T-helper 1 cell treated with Interleukin-12 subunit alpha and Interleukin-12 subunit beta and Interleukin-4 antibody, amounts not matched to agents 30 μg/mL and 1 μg/mL, for 36 hours (primary cell): ENCODE results near the gene SPO11.
A peak's percentile ranks its signal among the peaks of the same experiment; 100 is the strongest.

ENCODE experiments used
- H3K27ac Mint-ChIP-seq: one replicate; pipeline ENCODE4 v1.8.0; 2021; ENCODE audit warnings: mild to moderate bottlenecking, mixed read lengths
- H3K27me3 Mint-ChIP-seq: one replicate; pipeline ENCODE4 v1.8.0; 2021; ENCODE audit warnings: low read depth, mixed read lengths
- H3K36me3 Mint-ChIP-seq: one replicate; pipeline ENCODE4 v1.8.0; 2021; ENCODE audit warnings: low read depth, mixed read lengths
- H3K4me1 Mint-ChIP-seq: one replicate; pipeline ENCODE4 v1.8.0; 2021; ENCODE audit warnings: low read depth, mixed read lengths
- H3K4me3 Mint-ChIP-seq: one replicate; pipeline ENCODE4 v1.8.0; 2021; ENCODE audit warnings: mild to moderate bottlenecking, moderate library complexity, mixed read lengths
- H3K9me3 Mint-ChIP-seq: one replicate; pipeline ENCODE4 v1.8.0; 2021; ENCODE audit warnings: mixed read lengths

Gene SPO11

DNA sequence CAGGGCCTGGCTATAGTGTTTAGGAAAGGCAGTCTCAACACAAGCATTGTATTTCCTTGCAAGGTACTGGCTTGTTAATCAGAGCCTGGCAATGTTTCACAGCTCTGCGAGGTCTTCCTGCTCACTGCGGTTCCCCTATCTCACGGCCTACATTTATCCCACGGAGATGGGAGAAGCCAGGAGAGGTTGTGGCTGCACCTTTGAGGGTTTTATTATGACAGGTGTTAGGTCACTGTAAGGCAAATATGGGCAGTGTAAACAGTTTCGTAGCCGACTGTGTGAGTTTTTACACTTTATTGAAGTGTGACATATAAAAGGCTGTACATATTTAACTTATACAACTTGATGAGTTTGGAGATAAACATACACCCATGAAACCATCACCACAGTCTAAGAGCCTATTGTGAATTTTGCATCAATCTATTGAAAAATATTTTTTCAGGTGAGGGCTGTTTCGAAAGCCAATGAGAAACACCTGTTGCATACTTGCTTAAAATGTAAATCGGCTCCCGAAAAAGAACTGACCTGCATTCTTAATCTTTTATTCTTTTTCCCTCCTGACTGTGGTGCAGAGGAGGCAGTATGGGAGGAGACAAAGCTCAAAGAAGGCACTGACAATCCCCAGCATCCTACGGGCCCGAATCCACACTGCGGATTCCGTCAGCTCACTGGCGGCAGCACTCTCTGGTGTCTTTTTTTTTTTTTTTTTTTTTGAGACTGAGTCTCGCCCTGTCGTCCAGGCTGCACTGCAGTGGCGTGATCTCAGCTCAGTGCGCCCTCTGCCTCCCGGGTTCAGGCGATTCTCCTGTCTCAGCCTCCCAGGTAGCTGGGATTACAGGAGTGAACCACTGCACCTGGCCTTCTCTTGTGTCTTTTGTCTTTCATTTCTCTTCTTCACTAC, 54.1 kb downstream of the SPO11 start:
- Mint-ChIP-seq H3K4me1 (peaks cover 12% of the 10 kb centered on the region), H3K27me3 (no peaks in the 10 kb centered on the region), H3K36me3 (peaks cover 7% of the 10 kb centered on the region), H3K4me3 (no peak overlapping the region), H3K9me3 (no peaks in the 10 kb centered on the region), H3K27ac (no peak overlapping the region)

- no peak overlapping the region for H3K27ac Mint-ChIP-seq
These were observed 54.9 kb downstream of the SPO11 start for GRCh38 chr20:57384486-57384885.

GRCh38 chr20:57384953-57385761, 55.6 kb downstream of the SPO11 start:
- Mint-ChIP-seq H3K27me3 (no peaks in the 10 kb centered on the region), H3K9me3 (no peaks in the 10 kb centered on the region), H3K4me1 (peaks cover 17% of the 10 kb centered on the region), H3K27ac (no peak overlapping the region), H3K36me3 (peaks cover 5% of the 10 kb centered on the region), H3K4me3 (no peak overlapping the region)

More at GRCh38 chr20:57384486-57384885, 54.9 kb downstream of the SPO11 start:
- H3K4me3 Mint-ChIP-seq = no peak overlapping the region
- peaks cover 13% of the 10 kb centered on the region for H3K4me1 Mint-ChIP-seq
- no peaks in the 10 kb centered on the region for H3K9me3 Mint-ChIP-seq
- H3K27me3 Mint-ChIP-seq = no peaks in the 10 kb centered on the region
- H3K36me3 Mint-ChIP-seq = peaks cover 5% of the 10 kb centered on the region

GRCh38 chr20:57385940-57386339, 56.3 kb downstream of the SPO11 start:
- Mint-ChIP-seq H3K36me3 (peaks cover 5% of the 10 kb centered on the region), H3K4me3 (no peak overlapping the region), H3K4me1 (peaks cover 21% of the 10 kb centered on the region), H3K27ac (no peak overlapping the region), H3K27me3 (no peaks in the 10 kb centered on the region), H3K9me3 (no peaks in the 10 kb centered on the region)

- Mint-ChIP-seq H3K4me1 (peaks cover 18% of the 10 kb centered on the region), H3K36me3 (peaks cover 5% of the 10 kb centered on the region), H3K9me3 (no peaks in the 10 kb centered on the region), H3K27me3 (no peaks in the 10 kb centered on the region), H3K27ac (no peak overlapping the region), H3K4me3 (no peak overlapping the region)
These were observed 57.2 kb downstream of the SPO11 start for GRCh38 chr20:57386762-57387161.

GRCh38 chr20:57387463-57387862, 57.9 kb downstream of the SPO11 start:
- Mint-ChIP-seq H3K27me3 (no peaks in the 10 kb centered on the region), H3K9me3 (no peaks in the 10 kb centered on the region), H3K4me1 (peaks cover 12% of the 10 kb centered on the region), H3K4me3 (no peak overlapping the region), H3K27ac (no peak overlapping the region), H3K36me3 (peaks cover 5% of the 10 kb centered on the region)

- Mint-ChIP-seq H3K9me3 (no peaks in the 10 kb centered on the region), H3K4me3 (no peak overlapping the region), H3K4me1 (peaks cover 11% of the 10 kb centered on the region), H3K27ac (no peak overlapping the region), H3K27me3 (no peaks in the 10 kb centered on the region), H3K36me3 (peaks cover 8% of the 10 kb centered on the region)
These were observed 58.4 kb downstream of the SPO11 start for GRCh38 chr20:57387945-57388371.

- H3K4me1 Mint-ChIP-seq = peaks cover 22% of the 10 kb centered on the region
These were observed 59.5 kb downstream of the SPO11 start for GRCh38 chr20:57388953-57389694.

GRCh38 chr20:57389695-57390603, 60.3 kb downstream of the SPO11 start:
- no peaks in the 10 kb centered on the region for H3K9me3 Mint-ChIP-seq
- H3K4me3 Mint-ChIP-seq = peak overlapping the region; percentile 75
- H3K27me3 Mint-ChIP-seq = no peaks in the 10 kb centered on the region
- H3K36me3 Mint-ChIP-seq = peaks cover 19% of the 10 kb centered on the region
- peaks cover 29% of the 10 kb centered on the region for H3K4me1 Mint-ChIP-seq
- H3K27ac Mint-ChIP-seq = peak overlapping the region; percentile 89

More at GRCh38 chr20:57388953-57389694, 59.5 kb downstream of the SPO11 start:
- no peaks in the 10 kb centered on the region for H3K9me3 Mint-ChIP-seq
- peak overlapping the region; percentile 75 for H3K4me3 Mint-ChIP-seq
- peak overlapping the region; percentile 88 for H3K27ac Mint-ChIP-seq
- H3K36me3 Mint-ChIP-seq = peaks cover 17% of the 10 kb centered on the region
- H3K27me3 Mint-ChIP-seq = no peaks in the 10 kb centered on the region

DNA sequence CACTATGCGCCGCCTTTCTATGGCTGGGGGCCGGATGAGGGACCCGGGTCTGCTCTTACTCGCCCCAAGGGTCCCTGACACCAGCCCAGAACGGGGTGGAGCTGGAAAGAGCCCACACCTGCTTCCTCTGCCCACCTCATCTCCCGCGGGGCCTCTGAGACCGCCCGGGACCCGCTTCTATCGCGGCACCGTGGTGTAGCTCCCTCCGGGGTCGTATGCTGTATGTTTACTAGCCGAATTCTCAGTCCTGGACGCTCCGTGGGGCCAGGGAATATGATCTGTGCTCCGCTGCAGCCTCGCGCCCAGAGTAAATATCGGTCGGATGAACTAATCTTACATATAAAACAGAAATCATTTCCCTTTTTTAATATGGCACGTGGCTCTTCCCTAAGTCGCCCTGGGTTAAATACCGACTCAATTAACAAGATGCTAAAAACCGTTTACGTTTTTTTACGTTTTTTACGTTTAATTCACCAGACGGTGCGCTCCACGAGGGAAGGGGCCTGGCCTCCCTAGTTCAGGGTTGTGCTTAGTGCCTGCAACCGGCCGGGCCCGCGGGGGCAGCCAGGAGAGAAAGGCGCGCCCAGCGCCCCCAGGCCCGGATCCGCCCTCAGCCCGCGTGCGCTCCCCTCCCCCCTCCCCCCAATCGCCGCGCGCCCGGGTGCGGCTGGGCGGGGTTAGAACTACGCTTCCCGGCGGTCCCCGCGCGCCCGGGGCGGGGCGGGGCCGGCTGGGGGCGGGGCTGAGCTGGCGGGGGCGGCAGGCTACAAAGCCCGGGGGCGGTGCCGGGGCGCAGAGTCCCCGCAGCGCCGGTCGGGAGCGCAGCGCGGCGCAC, 61.2 kb downstream of the SPO11 start, which contains the start of gene RBM38:
TSS of gene RBM38 (plus strand) at position 793 of the 835 bp plus-strand sequence. CDS start 186 bp downstream, outside the sequence.
- H3K36me3 Mint-ChIP-seq = peaks cover 24% of the 10 kb centered on the region
- H3K9me3 Mint-ChIP-seq = no peaks in the 10 kb centered on the region
- H3K4me3 Mint-ChIP-seq = peak within 1 kb of the TSS; percentile 89
- H3K27ac Mint-ChIP-seq = peak within 1 kb of the TSS; percentile 89
- peaks cover 32% of the 10 kb centered on the region for H3K4me1 Mint-ChIP-seq
- H3K27me3 Mint-ChIP-seq = no peaks in the 10 kb centered on the region

- no peaks in the 10 kb centered on the region for H3K27me3 Mint-ChIP-seq
- H3K4me1 Mint-ChIP-seq = peaks cover 40% of the 10 kb centered on the region
- H3K36me3 Mint-ChIP-seq = peaks cover 32% of the 10 kb centered on the region
- H3K4me3 Mint-ChIP-seq = peak overlapping the region; percentile 89
- no peaks in the 10 kb centered on the region for H3K9me3 Mint-ChIP-seq
- H3K27ac Mint-ChIP-seq = peak overlapping the region; percentile 88
These were observed 62.1 kb downstream of the SPO11 start for GRCh38 chr20:57391439-57392301.
